COLO668 (cell line): Measurements from ENCODE around the gene PHF12.
A peak's percentile ranks its signal among the peaks of the same experiment; 100 is the strongest.

ENCODE experiments used
- DNase-seq: peaks from one replicate; lab custom pipeline; 2025; ENCODE audit not compliant: unreplicated experiment; lab: John Stamatoyannopoulos, UW

Gene PHF12

DNA sequence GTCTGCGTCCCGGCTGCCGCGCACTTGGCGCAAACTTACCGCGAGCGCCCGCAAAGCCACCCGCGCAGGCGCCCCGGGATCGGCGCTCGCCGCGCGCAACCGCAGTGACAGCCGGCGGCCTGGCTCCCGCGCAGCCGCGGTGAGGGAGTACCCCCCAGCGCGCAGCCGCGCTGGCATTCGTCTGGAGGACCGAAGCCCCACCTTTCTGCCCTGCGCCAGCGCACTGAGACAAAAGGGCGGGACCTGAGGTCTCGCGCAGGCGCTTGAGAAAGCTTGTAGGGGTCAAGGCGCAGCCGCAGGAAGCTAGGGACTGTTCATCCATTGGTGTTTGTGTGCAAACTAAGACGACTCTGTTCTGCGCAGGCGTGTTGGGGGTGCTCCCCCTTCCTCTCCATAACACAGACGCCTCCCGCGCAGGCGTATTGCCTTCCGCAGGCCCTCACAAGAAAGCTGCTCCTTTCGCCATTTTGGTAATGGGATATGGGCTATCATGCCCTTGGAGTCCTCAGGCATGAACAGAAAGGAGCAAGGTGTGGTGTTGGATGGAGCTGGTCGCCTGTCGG is at the start of gene PHF12:
PHF12 (minus strand) TSS at position 91 of the 563 bp plus-strand sequence. CDS start 558 bp downstream, outside the sequence.
- peak; percentile 98 for DNase-seq

DNA sequence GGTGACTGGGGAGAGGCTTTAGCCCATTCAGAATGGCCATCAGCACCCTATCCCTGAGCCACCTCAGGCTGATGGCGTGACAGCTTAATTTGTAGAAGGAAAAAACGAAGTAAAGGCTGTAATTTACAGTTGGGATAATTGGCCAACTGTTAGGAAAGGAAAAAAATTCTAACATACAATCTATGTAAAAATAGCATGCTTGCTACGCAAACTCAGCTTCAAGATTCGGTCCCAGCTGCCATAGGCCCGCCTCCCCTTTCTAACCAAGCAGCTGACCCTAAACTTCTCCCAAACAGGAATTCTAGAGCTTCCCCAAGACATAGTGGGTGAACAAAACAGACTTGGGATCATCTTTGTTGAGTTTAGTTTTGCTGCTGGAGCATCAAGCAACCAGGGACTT is 49.7 kb upstream of the PHF12 start:
- no peak for DNase-seq

DNA sequence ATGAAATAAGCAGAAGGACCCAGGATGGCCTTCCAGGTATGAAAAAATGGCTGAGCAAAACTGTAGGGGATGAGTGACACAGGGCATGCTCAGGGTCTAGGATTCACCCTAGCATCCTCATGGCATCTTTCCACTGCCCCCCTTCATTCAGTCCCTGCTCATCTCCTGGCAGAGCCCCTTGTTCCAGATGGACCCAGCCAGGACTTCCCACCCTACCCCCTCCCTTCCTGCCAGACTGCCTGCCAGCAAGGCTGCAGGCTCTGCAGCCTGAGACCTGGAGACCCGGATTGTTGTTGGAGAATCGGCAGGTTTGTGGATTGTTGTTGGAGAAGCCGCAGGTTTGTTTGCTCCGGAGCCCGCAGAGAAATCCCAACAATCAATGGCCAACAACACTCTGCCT is 47.9 kb upstream of the PHF12 start:
- DNase-seq: no peak

DNA sequence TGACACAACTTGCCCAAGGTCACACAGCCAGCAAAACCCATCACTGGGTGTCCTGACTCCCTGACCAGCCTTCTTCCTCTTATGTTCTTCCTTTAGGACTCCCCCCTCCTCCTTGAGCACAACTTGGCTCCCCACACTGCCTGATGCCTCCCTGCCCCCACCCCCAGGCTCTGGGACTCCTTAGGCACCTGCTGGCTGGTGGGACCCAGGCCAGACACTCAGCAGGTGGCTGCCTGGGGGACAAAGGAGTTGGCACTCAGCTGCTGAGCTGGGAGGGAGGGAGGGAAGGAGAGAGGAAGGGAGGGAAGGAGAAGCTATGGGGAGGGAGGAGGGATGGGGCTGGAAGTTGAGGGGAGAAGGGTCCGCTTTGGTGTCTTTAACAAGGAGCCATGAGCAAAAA is 46.5 kb upstream of the PHF12 start:
- peak; percentile 58 for DNase-seq

DNA sequence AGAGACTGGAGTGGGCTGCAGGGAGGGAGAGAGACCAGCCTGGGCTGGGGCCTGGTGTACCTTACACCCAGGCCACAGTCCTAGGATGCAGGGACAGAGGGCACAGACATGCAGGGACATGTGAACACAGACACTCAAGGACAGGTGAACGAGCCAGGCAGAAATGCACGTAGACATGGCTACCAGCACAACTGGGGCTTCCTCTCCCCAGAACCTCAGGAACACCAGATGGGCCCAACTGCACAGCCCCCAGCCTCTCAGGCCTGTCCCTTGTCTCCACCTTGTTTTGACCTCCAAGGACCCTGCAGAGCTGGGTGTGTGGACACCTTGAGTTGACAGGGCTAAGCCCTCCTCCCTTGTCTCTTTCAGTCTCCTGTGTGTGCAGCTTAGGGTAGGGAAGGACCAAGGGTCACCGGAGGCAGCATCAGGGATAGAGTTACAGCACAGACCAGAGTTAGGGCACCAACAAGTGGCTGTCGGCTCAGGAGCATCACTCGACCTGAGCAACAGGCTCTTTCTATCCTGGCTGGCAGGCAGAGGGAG is 45.3 kb upstream of the PHF12 start:
- DNase-seq: peak; percentile 36

DNA sequence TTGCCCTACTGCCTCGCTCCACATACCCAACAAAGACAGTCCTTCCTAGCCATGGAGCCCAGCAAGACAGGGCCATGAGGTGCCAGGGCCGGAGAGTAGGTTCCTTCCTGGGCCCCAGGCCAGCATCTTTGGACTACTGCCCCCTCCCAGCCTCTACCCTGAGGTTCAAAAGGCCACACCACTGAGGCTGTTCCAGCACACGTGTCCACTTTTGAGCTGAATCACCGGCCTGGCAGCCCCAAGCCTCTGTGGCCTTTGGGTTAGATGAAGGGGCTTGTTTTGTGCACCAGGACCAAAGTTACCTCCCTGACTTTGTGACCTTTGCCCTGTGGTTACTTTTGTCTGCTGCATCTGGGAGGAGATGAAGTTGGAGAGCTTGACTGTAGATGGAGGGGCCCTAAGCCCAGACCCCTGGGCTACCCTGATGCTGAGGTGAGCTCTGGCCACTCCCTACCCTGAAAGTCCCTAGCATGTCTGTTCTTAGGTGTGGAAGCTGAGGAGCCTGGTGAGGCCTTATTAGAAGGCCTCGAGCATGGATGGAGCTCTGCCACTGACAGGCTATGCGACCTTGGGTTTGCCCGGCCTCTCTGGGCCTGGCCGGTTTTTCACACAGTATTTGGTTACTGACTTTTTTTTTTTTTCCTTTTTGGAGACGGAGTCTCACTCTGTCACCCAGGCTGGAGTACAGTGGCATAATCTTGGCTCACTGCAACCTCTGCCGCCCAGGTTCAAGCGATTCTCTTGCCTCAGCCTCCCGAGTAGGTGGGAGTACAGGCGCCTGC is 42.5 kb upstream of the PHF12 start:
- no peak for DNase-seq

DNA sequence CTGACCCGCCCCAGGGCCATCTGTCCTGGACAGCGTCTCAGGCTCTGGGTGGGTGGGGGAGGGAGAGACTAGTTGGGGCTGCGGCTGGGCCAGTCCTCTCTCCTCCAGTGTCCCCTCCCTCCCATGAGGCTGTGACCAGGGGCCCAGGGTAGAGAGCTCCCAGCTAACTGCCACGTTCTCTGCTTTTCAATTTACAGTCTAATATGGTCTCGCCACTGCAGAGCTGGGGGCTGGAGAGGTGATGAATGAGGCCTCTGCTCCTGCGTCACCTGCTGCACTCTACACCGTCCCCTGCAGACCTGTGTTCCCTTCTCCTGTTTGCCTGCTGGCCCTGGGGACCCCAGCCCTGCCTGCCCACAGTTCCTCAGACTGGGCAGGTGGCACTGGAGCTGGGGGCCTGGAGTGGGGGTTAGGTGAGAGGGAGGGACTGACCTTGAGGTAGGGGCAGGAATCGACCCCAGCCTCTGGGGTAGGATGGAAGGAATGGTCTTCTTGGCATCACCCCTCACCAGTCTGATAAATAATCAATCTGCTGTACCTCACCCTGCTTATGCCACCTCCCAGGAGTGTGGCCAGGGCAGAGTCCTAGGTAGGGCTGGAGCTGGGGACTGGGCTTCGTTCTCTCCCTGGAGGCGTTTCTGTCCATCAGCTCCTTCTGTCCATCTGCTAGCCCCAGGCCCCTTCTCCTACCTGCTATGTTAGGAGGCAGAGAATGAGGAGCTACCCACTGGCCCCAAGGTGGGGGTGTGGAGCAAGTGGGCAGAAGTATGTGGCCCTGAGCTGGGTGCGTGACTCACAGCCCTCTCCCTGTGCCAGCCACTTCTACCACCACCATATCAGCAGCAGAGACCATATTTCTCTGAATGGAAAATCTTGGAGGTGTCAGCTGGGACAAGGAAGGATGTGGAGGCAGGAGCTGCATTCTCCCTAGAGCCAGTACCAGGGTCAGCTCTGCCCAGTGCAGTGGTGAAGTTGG is 41.6 kb upstream of the PHF12 start:
- DNase-seq: no peak

DNA sequence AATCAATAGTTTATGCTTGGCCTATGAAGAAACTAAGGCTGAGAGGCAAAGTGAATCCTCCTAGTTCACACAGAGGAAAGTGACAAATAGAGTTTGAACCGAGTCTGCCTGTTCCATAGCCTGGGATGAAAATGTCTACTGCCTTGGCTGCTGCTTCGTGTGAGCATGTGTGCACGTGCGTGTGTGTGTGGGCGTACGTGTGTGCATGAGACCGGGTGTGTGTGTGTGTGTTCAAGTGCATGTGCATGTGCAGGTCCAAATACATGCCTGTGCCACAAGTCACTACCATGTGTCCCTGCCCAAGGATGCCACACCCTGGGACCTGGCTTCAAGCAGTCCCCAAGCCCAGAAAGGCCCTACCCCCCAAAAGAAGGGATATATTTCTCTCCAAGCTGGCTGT is 40.9 kb upstream of the PHF12 start:
- no peak for DNase-seq

DNA sequence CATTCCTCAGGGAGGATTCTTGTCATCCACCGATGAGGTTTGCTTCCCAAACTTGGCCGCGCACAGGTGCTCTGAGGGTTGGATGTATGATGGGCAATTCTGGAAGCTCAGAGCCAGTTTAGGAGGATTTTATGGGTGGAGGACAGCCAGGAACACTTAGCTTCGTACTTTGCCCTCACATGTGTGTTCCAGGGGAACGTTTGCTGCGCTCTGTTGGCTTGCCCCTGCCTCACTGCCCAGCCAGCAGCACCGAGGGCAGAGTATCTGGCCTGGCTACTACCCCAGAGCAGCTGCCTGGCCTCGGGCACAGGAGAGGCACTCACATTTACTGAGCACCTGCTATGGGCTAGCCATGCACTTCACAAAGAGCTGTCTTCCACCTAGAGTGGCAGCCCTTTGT is 40.5 kb upstream of the PHF12 start:
- peak; percentile 20 for DNase-seq

DNA sequence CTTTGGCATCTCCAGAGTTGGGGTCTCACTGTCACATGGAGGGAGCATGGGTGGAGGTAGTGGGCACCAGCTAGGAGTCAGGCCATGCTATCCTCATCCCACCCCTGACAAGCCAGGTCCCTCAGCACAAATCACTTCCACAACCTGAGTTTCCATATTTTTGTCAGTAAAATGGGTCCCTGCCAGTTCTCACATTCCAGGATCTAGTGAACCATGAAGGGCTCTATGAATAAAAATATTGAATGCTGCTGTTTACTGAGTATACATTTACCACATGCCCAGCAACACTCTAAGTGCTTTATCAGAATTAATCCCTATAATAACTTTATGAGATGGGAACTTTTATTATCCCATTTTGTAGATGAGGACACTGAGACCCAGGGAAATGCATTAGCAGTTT is 37.7 kb upstream of the PHF12 start:
- DNase-seq: no peak

DNA sequence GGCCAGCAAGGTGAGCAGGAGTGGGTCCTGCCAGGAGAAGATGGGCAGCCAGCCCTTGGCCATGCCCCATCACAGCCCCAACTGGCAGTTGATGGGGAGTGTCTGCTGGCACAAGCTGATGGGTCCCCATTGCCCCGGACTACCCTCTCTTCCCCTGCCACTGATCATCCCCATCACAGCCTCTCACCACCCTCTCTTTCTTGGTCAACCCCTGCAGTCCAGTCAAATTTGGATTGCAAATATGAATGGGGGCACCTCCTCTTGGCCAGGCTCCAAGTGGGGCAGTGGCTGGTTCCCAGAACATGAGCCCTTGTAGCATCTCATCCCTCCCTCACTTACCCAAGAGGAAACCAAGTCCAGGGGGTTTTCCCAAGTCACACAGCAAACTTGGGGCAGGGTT is 37.2 kb upstream of the PHF12 start:
- DNase-seq: no peak

DNA sequence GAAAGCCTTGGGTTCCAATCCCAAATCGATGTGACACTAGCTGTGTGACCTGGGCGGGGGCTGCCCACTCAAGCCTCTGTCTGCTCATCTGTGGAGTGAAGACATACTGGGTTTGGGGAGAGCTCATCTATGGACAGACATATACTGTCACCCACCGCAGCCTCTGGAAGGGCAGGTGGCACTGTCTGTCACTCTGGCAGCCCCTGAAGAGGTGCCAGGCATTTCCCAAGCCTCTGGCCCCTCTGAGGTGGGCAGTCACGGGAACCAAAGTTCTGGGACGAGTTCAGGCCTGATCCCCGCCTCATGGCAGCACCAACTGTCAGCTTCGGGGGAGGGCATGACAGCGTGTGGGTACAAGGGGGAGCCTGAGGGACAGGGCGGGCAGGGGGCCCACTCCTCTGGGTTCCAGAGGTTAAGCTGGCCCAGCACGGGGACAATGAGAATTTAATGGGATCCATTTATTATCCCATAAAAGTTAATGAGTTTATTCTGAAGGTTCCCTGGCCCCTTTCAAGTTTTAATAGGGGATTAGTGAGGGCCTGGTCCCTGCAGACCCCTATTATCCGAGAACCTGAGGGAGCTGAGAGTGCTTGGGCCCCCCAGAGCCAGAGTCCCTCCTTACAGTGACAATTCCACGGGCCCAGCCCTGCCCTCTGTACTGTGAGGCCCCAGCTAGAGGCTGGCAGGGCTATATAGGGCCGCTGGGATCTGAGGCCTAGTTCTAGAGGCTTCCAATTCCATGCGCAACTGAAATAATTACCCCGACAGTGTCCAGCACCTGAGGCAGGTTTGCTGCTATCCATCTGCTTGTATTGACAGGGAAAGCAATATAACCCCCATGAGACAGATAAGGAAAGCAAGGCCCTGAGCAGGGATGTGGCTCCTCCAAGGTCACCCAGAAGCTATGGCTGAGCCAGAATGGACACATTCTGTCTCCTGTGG is 35.7 kb upstream of the PHF12 start:
- no peak for DNase-seq

DNA sequence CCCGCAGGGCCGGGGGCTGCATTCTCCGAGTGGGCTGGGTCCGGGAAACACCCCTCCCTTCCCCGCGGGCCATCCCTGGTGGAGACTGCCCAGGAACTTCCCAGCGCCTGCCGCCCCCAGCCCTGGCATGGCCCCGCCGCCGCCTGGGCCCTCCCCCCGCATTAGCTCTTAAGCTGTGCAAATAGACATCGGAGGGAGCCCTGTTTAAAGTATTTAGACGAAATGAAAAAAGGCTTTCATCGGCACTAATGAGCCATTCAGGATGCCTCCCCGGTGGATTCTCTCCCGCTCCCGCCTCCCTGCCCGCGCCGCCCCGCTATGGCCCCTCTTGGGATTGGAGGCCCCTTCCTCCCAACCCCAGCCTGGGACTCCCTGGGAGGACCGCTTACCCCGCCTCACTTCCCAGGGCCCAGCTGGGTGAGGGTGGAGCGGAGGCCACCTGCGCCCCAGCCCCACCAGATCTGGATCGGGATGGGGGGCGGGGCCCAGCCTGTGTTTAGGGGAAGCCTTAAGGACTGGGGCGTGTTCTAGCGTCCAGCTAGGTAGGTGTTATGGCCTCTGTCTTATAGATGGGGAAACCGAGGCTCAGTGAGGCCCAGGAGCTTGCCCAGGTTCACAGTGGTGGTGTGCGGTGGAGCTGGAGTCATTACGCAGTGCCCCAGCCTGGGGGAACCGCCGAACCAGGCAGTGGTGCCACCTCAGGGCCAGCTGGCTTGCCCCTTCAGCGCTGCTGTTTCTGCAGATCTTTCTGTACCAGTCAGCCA is 34.8 kb upstream of the PHF12 start:
- peak; percentile 39 for DNase-seq

DNA sequence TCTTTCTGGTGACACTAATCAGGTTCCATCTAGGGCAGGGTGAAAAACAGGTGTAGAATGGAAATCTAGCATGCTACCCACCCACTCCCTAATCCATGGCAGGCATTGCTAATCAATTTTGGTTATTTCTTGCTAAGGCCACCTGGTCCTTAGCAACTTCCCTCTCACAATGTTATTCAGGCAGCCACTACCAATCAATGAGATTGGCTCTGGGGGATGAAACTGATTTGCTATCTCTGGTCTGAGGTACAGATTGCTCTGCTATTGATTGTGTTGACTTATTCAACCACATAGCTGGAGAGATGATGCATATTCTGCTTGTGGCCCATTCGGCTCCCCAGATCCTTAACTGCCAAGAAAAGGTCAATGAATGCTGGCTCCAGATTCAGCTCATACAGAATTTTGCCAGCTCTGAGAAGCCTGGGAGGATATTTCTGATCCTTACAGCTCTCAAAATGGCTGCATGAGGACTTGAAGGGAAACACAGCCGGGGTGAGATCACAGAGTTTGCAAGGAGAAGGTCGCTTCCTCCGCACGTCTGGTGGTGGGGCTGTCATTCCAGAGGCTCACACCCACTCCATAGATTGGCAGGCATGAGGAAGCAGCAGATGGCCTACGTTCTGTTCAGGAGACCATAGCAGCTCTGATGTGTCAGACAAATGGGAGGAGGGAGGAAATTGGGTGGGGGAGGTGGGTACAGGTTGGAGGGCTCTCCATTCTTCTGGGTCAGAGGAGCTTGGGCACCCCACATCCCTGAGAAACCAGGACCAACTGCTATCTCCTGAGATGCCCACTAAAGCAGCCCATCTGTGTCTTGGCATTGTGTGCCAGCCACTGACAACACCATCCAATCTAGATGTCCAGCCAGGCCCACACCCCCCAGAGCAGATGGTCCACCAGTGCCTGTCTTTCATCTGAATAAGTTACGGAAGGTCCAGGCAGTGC is 32.2 kb upstream of the PHF12 start:
- DNase-seq: no peak

DNA sequence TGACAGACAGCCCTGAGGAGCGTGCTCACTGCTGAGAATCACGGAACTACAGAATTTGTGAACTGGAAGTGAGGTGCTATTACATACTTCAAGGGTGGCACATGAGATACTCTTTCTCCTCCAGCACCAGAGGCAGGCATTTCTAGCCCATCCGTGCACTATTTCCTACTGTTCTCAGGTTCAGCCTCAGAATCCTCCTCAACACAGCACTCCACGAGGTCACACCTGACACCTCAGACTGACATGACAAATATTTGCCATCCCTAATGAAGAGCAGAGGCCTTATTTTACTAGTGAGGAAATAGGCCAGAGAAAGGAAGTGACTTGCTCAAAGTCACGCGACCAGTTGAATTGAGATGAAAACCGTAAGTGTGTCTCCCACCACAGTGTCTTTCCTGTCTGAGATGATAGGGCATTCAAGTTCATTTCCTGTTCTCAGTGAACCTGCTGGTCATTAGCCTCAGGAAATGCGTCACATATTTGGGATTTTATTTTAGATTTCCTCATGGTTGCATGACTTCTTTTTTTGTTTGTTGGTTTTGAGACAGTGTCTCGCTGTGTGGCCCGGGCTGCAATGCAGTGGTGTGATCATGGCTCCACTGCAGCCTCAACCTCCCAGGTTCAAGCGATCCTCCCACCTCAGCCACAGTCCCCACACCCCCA is 30.9 kb upstream of the PHF12 start:
- DNase-seq: no peak

DNA sequence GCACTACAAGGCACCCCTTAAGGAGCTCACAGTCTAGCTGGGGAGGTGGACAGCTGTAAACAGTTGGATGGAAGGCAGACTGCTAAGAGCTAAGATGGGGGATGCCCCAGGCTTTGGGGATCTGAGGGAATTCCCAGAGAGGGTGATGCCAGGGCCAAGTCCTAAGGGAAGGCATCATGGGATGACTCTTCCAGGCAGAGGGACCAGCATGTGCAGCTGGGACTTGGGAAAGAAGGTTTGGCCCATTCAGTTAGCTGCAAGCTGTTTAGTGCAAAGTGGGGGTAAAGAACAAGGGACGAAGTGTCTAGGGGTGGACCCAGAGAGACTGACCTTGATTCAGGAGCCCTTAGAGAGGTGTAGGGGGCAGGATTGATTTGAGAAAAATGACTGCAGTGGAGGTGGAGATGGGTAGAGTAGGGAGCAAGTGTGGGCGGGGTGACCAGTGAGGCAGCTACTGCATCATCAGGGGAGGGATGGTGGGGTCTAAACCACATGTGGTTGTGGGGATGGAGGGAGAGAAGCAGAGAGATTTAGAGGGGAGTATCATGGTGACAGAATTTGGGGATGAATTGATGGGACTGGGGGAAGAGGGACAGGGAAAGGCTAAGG is 27.1 kb upstream of the PHF12 start:
- no peak for DNase-seq

DNA sequence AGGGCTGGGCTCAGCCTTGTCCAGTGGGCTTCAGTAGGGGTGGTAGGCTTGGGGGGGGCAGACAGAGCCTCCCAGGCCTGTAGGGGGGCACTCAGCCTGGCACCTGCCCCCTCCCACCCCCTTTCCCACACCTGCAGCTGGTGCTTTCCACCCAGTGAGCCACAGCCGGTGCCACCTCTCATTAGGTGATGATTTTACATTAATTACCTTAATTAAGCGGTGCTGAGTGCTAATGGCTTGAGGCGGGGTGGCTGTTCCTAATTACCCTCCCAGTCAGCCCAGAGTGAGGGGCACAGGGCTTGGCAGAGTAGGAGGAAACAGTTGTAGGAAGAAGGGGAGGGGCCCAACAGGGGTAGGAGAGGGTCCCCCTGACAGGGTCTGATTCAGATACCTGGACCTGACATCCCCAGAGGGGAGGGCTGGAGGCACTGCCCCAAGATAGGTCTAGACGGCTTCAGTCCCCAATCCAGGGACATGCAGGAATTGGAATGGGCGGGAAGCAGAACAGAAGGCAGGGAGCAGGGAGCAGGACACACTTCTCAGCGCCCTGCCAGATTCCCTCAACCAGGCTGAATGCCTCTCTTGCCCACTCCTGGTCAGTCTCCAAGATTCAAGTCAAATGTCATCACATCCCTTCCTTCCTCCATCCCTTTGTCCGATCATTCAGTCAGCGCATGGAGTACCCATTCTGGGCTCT is 26.5 kb upstream of the PHF12 start:
- DNase-seq: no peak
